Measurements from ENCODE around the gene CCT2. TPM values are rescaled to one million over a fixed set of nuclear protein-coding genes. Genes with fewer than 3 reads are reported as not detected.

Gene CCT2
- total RNA-seq, 2 donors from 2014 or later = 71.4 to 104 TPM

GRCh38 chr12:69627501-69627900 lies 42.2 kb downstream of the CCT2 start:
- TF ChIP-seq CTCF (IDR thresholded peaks at IDR 0.05) = no peak
- peaks cover 0 to 4% of the 10 kb centered on the region in 2 donors for H3K4me1 ChIP-seq
- no peak overlapping the region for H3K4me3 ChIP-seq
- H3K27me3 ChIP-seq = no peaks in the 10 kb centered on the region
- no peak overlapping the region for H3K27ac ChIP-seq
- H3K36me3 ChIP-seq = no peaks in the 10 kb centered on the region
- DNase-seq (ENCODE audit: low spot score) = no peak
- no peaks in the 10 kb centered on the region for H3K9me3 ChIP-seq

- no peak overlapping the region for H3K4me3 ChIP-seq
- no peaks in the 10 kb centered on the region for H3K9me3 ChIP-seq
- no peaks in the 10 kb centered on the region for H3K4me1 ChIP-seq
- no peak for DNase-seq (ENCODE audit: low spot score)
- no peak overlapping the region for H3K27ac ChIP-seq
- no peak for TF ChIP-seq CTCF (IDR thresholded peaks at IDR 0.05)
- H3K27me3 ChIP-seq = no peaks in the 10 kb centered on the region
- H3K36me3 ChIP-seq = no peaks in the 10 kb centered on the region
These were observed 44.9 kb downstream of the CCT2 start for GRCh38 chr12:69630191-69630590.

GRCh38 chr12:69633061-69633460 lies 47.8 kb downstream of the CCT2 start:
- Histone ChIP-seq H3K27me3 (no peaks in the 10 kb centered on the region), H3K4me3 (no peak overlapping the region), H3K4me1 (no peaks in the 10 kb centered on the region), H3K27ac (no peak overlapping the region), H3K36me3 (no peaks in the 10 kb centered on the region), H3K9me3 (no peaks in the 10 kb centered on the region)
- DNase-seq (ENCODE audit: low spot score) = no peak
- TF ChIP-seq CTCF (IDR thresholded peaks at IDR 0.05) = no peak

GRCh38 chr12:69639400-69640016 lies 54.2 kb downstream of the CCT2 start:
- Histone ChIP-seq H3K4me3 (no peak overlapping the region), H3K27me3 (no peaks in the 10 kb centered on the region), H3K9me3 (no peaks in the 10 kb centered on the region), H3K4me1 (peaks cover 0 to 6% of the 10 kb centered on the region in 2 donors), H3K27ac (no peak overlapping the region), H3K36me3 (no peaks in the 10 kb centered on the region)
- TF ChIP-seq CTCF (IDR thresholded peaks at IDR 0.05) = peak; percentile 77 to 89
- DNase-seq (ENCODE audit: low spot score) = peak; percentile 66

- no peak for TF ChIP-seq CTCF (IDR thresholded peaks at IDR 0.05)
- Histone ChIP-seq H3K27me3 (no peaks in the 10 kb centered on the region), H3K9me3 (no peaks in the 10 kb centered on the region), H3K27ac (no peak overlapping the region), H3K4me1 (peaks cover 0 to 6% of the 10 kb centered on the region in 2 donors), H3K4me3 (no peak overlapping the region), H3K36me3 (no peaks in the 10 kb centered on the region)
- DNase-seq (ENCODE audit: low spot score) = no peak
These were observed 56.3 kb downstream of the CCT2 start for GRCh38 chr12:69641546-69641945.

- no peak for DNase-seq (ENCODE audit: low spot score)
- TF ChIP-seq CTCF (IDR thresholded peaks at IDR 0.05) = peak in 1 of 2 donors; percentile 26
- H3K27me3 ChIP-seq = no peaks in the 10 kb centered on the region
- peaks cover 0 to 6% of the 10 kb centered on the region in 2 donors for H3K4me1 ChIP-seq
- peak overlapping the region; percentile 46 to 50 for H3K27ac ChIP-seq
- no peaks in the 10 kb centered on the region for H3K9me3 ChIP-seq
- no peaks in the 10 kb centered on the region for H3K36me3 ChIP-seq
- H3K4me3 ChIP-seq = no peak overlapping the region
These were observed 57.3 kb downstream of the CCT2 start for GRCh38 chr12:69642531-69642930.

All from right atrium auricular region (tissue), 2 donors.